ENCODE results near the gene LRRC8E. TPM values are rescaled to one million over a fixed set of nuclear protein-coding genes. Genes with fewer than 3 reads are reported as not detected.

Gene LRRC8E
- total and polyA plus RNA-seq, 10 of the 15 experiments (the other 5 are each of a cell fraction or from before 2014, with no cell fraction given), result 0.04 to 0.32 (median 0.25) TPM; not detected in 7

DNA sequence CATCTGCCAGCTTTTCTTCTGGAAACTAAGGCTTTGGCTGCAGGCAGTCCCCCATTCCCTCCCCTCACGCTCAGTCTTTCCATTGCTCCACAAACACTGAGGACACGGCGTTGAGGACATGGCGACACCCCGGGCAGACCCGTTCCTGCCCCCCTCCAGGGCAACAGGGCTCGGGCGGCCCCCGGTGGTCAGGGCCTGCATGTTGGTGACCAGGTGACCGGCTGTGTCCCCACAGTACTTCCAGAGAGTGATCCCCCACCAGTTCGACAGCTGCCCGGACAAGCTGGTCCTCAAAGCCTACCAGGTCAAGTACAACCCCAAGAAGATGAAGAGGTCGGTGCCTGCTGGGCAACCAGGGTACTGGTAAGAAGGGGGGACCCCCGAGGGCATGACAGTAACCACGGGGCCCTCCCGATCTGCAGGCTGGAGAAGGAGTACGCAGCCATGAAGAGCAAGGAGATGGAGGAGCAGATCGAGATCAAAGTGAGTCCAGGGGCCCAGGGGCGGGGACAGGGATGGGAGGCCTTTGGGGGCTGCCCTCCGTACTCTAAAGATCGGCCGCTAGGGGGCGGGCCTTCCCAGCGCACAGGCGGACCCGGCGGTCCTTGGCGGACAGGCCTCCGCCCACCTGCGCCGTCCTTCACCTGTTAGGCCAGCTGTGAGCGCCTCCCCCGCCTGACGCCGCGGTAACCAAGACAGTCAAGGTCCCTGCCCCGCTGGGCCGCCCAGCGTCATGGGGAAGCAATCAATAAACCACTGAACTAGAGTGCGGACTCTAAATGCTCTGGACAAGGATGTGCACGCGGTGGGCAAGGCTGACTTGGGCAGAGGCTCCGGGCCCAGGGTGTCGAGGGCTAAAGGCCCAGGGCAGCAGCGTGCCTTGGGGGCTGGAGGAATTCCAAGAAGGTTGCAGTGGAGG, 35.2 kb upstream of the LRRC8E start (continued):
- TF ChIP-seq, protein P1, sequence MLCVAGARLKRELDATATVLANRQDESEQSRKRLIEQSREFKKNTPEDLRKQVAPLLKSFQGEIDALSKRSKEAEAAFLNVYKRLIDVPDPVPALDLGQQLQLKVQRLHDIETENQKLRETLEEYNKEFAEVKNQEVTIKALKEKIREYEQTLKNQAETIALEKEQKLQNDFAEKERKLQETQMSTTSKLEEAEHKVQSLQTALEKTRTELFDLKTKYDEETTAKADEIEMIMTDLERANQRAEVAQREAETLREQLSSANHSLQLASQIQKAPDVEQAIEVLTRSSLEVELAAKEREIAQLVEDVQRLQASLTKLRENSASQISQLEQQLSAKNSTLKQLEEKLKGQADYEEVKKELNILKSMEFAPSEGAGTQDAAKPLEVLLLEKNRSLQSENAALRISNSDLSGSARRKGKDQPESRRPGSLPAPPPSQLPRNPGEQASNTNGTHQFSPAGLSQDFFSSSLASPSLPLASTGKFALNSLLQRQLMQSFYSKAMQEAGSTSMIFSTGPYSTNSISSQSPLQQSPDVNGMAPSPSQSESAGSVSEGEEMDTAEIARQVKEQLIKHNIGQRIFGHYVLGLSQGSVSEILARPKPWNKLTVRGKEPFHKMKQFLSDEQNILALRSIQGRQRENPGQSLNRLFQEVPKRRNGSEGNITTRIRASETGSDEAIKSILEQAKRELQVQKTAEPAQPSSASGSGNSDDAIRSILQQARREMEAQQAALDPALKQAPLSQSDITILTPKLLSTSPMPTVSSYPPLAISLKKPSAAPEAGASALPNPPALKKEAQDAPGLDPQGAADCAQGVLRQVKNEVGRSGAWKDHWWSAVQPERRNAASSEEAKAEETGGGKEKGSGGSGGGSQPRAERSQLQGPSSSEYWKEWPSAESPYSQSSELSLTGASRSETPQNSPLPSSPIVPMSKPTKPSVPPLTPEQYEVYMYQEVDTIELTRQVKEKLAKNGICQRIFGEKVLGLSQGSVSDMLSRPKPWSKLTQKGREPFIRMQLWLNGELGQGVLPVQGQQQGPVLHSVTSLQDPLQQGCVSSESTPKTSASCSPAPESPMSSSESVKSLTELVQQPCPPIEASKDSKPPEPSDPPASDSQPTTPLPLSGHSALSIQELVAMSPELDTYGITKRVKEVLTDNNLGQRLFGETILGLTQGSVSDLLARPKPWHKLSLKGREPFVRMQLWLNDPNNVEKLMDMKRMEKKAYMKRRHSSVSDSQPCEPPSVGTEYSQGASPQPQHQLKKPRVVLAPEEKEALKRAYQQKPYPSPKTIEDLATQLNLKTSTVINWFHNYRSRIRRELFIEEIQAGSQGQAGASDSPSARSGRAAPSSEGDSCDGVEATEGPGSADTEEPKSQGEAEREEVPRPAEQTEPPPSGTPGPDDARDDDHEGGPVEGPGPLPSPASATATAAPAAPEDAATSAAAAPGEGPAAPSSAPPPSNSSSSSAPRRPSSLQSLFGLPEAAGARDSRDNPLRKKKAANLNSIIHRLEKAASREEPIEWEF (IDR thresholded peaks at IDR 0.05; ENCODE audit: insufficient replicate concordance, low read depth, low read length), result no peak
- TF ChIP-seq FOXM1 (IDR thresholded peaks at IDR 0.05; ENCODE audit: low read depth, low read length) (no peak), YBX1 (IDR thresholded peaks at IDR 0.05) (no peak), EZH2 (IDR thresholded peaks at IDR 0.05; ENCODE audit: borderline replicate concordance, control insufficient read depth, low read depth, low read length) (no peak), STAT3 (IDR thresholded peaks at IDR 0.05; ENCODE audit: low read depth, low read length) (no peak), TCF3 (IDR thresholded peaks at IDR 0.05; ENCODE audit: borderline replicate concordance, insufficient read depth, low read depth, low read length) (peak; percentile 64; the same call in 1 of the 2 replicates), NBN (IDR thresholded peaks at IDR 0.05) (no peak), MTA3 (IDR thresholded peaks at IDR 0.05; ENCODE audit: borderline replicate concordance, low read length) (no peak), POLR2AphosphoS2 (IDR thresholded peaks at IDR 0.05; ENCODE audit: low read depth, low read length) (no peak), ZNF207 (IDR thresholded peaks at IDR 0.05; ENCODE audit: borderline replicate concordance) (no peak), TARDBP (IDR thresholded peaks at IDR 0.05; ENCODE audit: borderline replicate concordance) (0 out of 2 replicates have a peak, but pooled peaks have one; percentile 39), TCF12 (IDR thresholded peaks at IDR 0.05; ENCODE audit: low read depth, low read length) (peak; percentile 88), CBFB (IDR thresholded peaks at IDR 0.05; ENCODE audit: low read depth) (no peak), GATAD2B (conservative IDR thresholded peaks at IDR 0.05; ENCODE audit: low read depth) (0 out of 2 replicates have a peak, but pooled peaks have one; percentile 40)
- TF ChIP-seq, protein P2, sequence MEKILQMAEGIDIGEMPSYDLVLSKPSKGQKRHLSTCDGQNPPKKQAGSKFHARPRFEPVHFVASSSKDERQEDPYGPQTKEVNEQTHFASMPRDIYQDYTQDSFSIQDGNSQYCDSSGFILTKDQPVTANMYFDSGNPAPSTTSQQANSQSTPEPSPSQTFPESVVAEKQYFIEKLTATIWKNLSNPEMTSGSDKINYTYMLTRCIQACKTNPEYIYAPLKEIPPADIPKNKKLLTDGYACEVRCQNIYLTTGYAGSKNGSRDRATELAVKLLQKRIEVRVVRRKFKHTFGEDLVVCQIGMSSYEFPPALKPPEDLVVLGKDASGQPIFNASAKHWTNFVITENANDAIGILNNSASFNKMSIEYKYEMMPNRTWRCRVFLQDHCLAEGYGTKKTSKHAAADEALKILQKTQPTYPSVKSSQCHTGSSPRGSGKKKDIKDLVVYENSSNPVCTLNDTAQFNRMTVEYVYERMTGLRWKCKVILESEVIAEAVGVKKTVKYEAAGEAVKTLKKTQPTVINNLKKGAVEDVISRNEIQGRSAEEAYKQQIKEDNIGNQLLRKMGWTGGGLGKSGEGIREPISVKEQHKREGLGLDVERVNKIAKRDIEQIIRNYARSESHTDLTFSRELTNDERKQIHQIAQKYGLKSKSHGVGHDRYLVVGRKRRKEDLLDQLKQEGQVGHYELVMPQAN (conservative IDR thresholded peaks at IDR 0.05), result no peak
- TF ChIP-seq, protein P3, sequence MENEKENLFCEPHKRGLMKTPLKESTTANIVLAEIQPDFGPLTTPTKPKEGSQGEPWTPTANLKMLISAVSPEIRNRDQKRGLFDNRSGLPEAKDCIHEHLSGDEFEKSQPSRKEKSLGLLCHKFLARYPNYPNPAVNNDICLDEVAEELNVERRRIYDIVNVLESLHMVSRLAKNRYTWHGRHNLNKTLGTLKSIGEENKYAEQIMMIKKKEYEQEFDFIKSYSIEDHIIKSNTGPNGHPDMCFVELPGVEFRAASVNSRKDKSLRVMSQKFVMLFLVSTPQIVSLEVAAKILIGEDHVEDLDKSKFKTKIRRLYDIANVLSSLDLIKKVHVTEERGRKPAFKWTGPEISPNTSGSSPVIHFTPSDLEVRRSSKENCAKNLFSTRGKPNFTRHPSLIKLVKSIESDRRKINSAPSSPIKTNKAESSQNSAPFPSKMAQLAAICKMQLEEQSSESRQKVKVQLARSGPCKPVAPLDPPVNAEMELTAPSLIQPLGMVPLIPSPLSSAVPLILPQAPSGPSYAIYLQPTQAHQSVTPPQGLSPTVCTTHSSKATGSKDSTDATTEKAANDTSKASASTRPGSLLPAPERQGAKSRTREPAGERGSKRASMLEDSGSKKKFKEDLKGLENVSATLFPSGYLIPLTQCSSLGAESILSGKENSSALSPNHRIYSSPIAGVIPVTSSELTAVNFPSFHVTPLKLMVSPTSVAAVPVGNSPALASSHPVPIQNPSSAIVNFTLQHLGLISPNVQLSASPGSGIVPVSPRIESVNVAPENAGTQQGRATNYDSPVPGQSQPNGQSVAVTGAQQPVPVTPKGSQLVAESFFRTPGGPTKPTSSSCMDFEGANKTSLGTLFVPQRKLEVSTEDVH (IDR thresholded peaks at IDR 0.05; ENCODE audit: low read depth, partially characterized antibody), result no peak
- TF ChIP-seq, protein P4, sequence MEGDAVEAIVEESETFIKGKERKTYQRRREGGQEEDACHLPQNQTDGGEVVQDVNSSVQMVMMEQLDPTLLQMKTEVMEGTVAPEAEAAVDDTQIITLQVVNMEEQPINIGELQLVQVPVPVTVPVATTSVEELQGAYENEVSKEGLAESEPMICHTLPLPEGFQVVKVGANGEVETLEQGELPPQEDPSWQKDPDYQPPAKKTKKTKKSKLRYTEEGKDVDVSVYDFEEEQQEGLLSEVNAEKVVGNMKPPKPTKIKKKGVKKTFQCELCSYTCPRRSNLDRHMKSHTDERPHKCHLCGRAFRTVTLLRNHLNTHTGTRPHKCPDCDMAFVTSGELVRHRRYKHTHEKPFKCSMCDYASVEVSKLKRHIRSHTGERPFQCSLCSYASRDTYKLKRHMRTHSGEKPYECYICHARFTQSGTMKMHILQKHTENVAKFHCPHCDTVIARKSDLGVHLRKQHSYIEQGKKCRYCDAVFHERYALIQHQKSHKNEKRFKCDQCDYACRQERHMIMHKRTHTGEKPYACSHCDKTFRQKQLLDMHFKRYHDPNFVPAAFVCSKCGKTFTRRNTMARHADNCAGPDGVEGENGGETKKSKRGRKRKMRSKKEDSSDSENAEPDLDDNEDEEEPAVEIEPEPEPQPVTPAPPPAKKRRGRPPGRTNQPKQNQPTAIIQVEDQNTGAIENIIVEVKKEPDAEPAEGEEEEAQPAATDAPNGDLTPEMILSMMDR (IDR thresholded peaks at IDR 0.05 in 2 of 3, conservative IDR thresholded peaks at IDR 0.05 in 1 of 3; ENCODE audit: control insufficient read depth in 2 of 3, extremely low read depth in 1 of 3, insufficient read depth in 1 of 3, low read depth in 3 of 3, low read length in 3 of 3), result peak; percentile 70 to 83 (median 72)
